ENCODE results near the gene AGAP1.
A peak's percentile ranks its signal among the peaks of the same experiment; 100 is the strongest.

AGAP1 gene

DNA sequence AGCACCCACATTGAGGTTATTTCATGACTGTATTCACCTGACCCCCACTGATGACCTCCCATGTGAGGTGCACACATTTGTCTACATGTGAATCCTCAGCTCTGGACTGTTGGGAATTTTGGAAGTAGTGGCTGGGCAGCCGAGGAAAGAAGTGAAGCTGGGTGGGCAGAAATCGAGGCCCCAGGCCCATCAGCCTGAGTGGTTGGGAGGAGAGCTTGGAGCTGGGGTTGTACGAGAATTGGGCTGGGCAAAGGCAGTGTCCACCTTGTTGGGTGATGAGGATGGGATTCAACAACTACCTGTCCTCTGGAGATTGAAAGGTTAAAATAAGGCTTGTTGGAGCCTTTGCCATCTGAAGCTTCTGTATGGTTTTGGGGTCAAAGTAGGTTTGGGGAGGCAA, 35.8 kb downstream of the AGAP1 start:
- Histone ChIP-seq H3K9me3 (ENCODE audit: control insufficient read depth in 2 of 2, low read length in 2 of 2) (no peaks in the 10 kb centered on the region), H3K36me3 (ENCODE audit: control insufficient read depth in 2 of 2, insufficient read depth in 2 of 2, low read length in 2 of 2) (no peaks in the 10 kb centered on the region), H3K4me1 (ENCODE audit: control insufficient read depth in 2 of 2, insufficient read depth in 2 of 2, low read length in 2 of 2) (peaks cover 3 to 12% of the 10 kb centered on the region in 2 donors)

DNA sequence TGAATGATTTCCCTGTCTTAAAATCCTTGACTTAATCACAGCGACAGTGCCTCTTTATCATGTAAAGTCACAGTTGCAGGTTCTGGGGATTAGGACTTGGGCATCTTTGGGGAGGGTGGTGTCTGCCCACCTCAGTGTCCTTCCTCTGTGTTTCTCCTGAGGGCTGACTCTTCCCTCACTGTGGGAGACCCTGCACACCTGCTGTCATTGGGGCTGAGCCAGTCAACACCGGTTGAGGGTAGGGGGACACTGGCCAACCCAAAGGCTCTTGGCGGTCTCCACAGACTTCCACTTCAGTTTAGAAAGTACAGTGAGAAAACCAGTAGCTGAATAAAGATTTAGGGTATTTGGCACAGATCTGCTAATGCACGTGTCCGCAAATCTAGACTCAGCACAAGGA, 36.9 kb downstream of the AGAP1 start:
- Histone ChIP-seq H3K36me3 (ENCODE audit: control insufficient read depth in 2 of 2, insufficient read depth in 2 of 2, low read length in 2 of 2) (no peaks in the 10 kb centered on the region), H3K27me3 (ENCODE audit: control insufficient read depth in 2 of 2, insufficient read depth in 2 of 2, low read length in 2 of 2) (no peaks in the 10 kb centered on the region), H3K9ac (ENCODE audit: low read depth in 1 of 2, low read length in 2 of 2) (no peak overlapping the region), H3K4me1 (ENCODE audit: control insufficient read depth in 2 of 2, insufficient read depth in 2 of 2, low read length in 2 of 2) (peaks cover 3 to 12% of the 10 kb centered on the region in 2 donors), H3K4me3 (ENCODE audit: low read length in 2 of 2) (no peak overlapping the region), H3K9me3 (ENCODE audit: control insufficient read depth in 2 of 2, low read length in 2 of 2) (no peaks in the 10 kb centered on the region), H3K27ac (ENCODE audit: low read depth in 2 of 2, low read length in 2 of 2) (no peak overlapping the region)

More for the DNA sequence above, 35.8 kb downstream of the AGAP1 start:
- Histone ChIP-seq H3K27me3 (ENCODE audit: control insufficient read depth in 2 of 2, insufficient read depth in 2 of 2, low read length in 2 of 2) (no peaks in the 10 kb centered on the region), H3K9ac (ENCODE audit: low read depth in 1 of 2, low read length in 2 of 2) (no peak overlapping the region), H3K27ac (ENCODE audit: low read depth in 2 of 2, low read length in 2 of 2) (no peak overlapping the region), H3K4me3 (ENCODE audit: low read length in 2 of 2) (no peak overlapping the region)

DNA sequence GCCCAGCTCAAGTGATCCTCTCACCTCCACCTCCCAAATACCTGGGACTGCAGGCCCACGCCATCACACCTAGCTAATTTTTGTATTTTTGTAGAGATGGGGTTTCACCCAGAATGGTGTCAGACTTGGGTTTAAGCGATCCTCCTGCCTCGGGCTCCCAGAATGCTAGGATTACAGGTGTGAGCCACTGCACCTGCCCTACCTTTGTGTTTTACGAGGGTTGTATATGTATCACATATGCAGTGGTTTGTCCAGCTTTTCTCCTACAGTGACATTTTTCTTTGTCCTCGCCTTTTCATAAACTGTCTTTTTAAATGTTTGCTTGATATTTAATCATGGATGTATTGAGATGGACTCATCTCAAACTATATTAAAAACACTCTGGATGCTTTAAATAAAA, 38.5 kb downstream of the AGAP1 start:
- no peaks in the 10 kb centered on the region for H3K27me3 ChIP-seq (ENCODE audit: control insufficient read depth in 2 of 2, insufficient read depth in 2 of 2, low read length in 2 of 2)
- peaks cover 3 to 12% of the 10 kb centered on the region in 2 donors for H3K4me1 ChIP-seq (ENCODE audit: control insufficient read depth in 2 of 2, insufficient read depth in 2 of 2, low read length in 2 of 2)

DNA sequence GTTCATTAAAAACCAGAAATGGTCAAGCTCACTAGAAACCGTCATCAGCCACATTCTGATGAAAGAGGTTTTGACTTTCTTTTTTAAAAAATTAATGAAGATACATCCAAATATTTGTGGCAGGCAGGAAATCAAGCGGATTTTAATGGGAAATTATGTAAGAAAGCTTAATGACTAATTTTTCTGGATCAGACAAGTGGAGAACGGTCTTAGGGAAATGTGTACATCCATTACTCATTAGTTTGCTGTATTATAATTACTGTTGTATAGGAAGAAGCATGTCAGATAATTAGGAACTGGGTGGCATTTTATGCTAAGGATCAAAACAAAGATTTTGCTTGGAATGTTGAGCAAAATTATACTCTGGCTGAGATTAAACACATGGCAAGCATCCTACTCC, 39.4 kb downstream of the AGAP1 start:
- Histone ChIP-seq H3K27me3 (ENCODE audit: control insufficient read depth in 2 of 2, insufficient read depth in 2 of 2, low read length in 2 of 2) (no peaks in the 10 kb centered on the region), H3K4me1 (ENCODE audit: control insufficient read depth in 2 of 2, insufficient read depth in 2 of 2, low read length in 2 of 2) (peaks cover 3 to 14% of the 10 kb centered on the region in 2 donors), H3K36me3 (ENCODE audit: control insufficient read depth in 2 of 2, insufficient read depth in 2 of 2, low read length in 2 of 2) (no peaks in the 10 kb centered on the region), H3K27ac (ENCODE audit: low read depth in 2 of 2, low read length in 2 of 2) (no peak overlapping the region), H3K4me3 (ENCODE audit: low read length in 2 of 2) (no peak overlapping the region), H3K9me3 (ENCODE audit: control insufficient read depth in 2 of 2, low read length in 2 of 2) (no peaks in the 10 kb centered on the region), H3K9ac (ENCODE audit: low read depth in 1 of 2, low read length in 2 of 2) (no peak overlapping the region)

More for the DNA sequence above, 38.5 kb downstream of the AGAP1 start:
- Histone ChIP-seq H3K4me3 (ENCODE audit: low read length in 2 of 2) (no peak overlapping the region), H3K9me3 (ENCODE audit: control insufficient read depth in 2 of 2, low read length in 2 of 2) (no peaks in the 10 kb centered on the region), H3K27ac (ENCODE audit: low read depth in 2 of 2, low read length in 2 of 2) (no peak overlapping the region), H3K9ac (ENCODE audit: low read depth in 1 of 2, low read length in 2 of 2) (no peak overlapping the region), H3K36me3 (ENCODE audit: control insufficient read depth in 2 of 2, insufficient read depth in 2 of 2, low read length in 2 of 2) (no peaks in the 10 kb centered on the region)

DNA sequence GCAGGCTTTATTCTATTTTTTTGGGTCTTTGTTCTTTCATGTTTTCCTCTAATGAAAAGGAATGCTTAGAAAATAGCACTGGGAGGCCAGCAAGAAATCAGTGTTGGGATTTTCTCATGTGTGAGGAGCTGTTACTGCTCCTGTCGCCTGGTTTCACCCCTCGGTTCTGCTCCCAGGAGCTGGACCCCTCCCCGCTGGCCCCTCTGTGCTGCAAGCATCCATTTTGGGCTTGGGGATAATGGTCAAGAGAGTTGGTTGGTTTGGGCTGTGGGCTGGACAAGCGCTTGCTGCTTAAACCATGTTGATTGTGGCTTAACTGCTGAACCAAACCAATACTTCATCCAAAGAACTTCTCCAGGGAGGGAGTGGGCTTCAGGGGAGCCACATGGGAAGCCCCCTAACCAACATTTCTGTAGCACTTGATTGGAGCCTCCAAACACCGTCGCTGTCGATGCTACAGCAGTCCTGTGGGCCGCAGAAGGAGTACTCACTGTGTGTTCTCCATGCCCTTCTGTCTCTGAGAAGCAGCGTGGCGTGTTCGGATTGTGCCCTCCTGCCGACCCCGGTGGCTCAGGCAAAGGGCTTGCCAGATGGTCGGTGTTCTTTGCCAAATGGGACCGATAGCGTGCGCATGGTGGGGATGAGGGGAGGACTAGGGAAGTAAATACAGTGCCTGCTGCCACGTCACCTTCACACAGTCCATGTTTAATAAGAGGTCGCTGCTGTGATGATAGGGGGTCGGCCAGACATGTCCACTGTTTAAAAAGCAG, 40.0 kb downstream of the AGAP1 start:
- no peaks in the 10 kb centered on the region for H3K36me3 ChIP-seq (ENCODE audit: control insufficient read depth in 2 of 2, insufficient read depth in 2 of 2, low read length in 2 of 2)
- H3K27me3 ChIP-seq (ENCODE audit: control insufficient read depth in 2 of 2, insufficient read depth in 2 of 2, low read length in 2 of 2): no peaks in the 10 kb centered on the region
- H3K9ac ChIP-seq (ENCODE audit: low read depth in 1 of 2, low read length in 2 of 2): no peak overlapping the region
- no peaks in the 10 kb centered on the region for H3K9me3 ChIP-seq (ENCODE audit: control insufficient read depth in 2 of 2, low read length in 2 of 2)
- H3K27ac ChIP-seq (ENCODE audit: low read depth in 2 of 2, low read length in 2 of 2): no peak overlapping the region
- H3K4me1 ChIP-seq (ENCODE audit: control insufficient read depth in 2 of 2, insufficient read depth in 2 of 2, low read length in 2 of 2): peaks cover 6 to 18% of the 10 kb centered on the region in 2 donors
- no peak overlapping the region for H3K4me3 ChIP-seq (ENCODE audit: low read length in 2 of 2)

DNA sequence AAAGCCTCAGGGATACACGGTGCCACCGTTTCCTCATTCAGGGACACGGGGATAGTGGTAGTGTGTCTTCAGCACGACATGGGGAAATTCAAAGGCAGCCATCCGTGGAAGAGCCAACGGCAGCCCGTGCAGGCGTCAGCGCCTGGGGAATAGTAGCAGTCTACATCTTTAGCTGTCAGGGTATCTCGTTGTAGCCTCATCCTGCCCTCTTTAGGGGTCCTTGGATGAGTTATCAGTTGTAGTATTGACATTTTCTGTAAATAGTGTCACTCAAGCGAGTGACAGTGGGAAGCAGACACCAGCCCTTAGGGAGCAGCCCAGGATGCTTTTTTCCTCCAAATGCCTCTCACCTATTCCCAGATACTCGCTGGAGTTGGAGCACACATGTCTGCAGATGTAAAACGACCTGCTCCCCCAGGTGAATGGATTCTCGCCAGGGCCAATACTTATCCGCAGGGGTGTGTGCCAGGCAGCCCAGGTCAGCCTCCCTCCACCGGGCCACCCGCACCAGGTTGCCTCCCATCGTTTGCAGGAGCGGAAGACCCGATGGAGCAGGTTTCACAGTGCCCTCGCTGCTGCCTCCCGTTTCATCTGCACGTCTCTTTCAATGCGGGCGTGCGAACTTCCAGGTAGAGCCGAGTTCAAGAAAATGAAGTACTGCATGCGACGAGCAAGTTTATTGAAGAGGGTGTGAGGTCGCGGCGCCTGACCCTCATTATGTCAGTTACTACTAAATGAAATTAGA, 41.0 kb downstream of the AGAP1 start:
- Histone ChIP-seq H3K27me3 (ENCODE audit: control insufficient read depth in 2 of 2, insufficient read depth in 2 of 2, low read length in 2 of 2) (no peaks in the 10 kb centered on the region), H3K36me3 (ENCODE audit: control insufficient read depth in 2 of 2, insufficient read depth in 2 of 2, low read length in 2 of 2) (no peaks in the 10 kb centered on the region), H3K9ac (ENCODE audit: low read depth in 1 of 2, low read length in 2 of 2) (no peak overlapping the region), H3K4me3 (ENCODE audit: low read length in 2 of 2) (no peak overlapping the region), H3K4me1 (ENCODE audit: control insufficient read depth in 2 of 2, insufficient read depth in 2 of 2, low read length in 2 of 2) (peaks cover 14 to 18% of the 10 kb centered on the region in 2 donors), H3K27ac (ENCODE audit: low read depth in 2 of 2, low read length in 2 of 2) (no peak overlapping the region), H3K9me3 (ENCODE audit: control insufficient read depth in 2 of 2, low read length in 2 of 2) (no peaks in the 10 kb centered on the region)

DNA sequence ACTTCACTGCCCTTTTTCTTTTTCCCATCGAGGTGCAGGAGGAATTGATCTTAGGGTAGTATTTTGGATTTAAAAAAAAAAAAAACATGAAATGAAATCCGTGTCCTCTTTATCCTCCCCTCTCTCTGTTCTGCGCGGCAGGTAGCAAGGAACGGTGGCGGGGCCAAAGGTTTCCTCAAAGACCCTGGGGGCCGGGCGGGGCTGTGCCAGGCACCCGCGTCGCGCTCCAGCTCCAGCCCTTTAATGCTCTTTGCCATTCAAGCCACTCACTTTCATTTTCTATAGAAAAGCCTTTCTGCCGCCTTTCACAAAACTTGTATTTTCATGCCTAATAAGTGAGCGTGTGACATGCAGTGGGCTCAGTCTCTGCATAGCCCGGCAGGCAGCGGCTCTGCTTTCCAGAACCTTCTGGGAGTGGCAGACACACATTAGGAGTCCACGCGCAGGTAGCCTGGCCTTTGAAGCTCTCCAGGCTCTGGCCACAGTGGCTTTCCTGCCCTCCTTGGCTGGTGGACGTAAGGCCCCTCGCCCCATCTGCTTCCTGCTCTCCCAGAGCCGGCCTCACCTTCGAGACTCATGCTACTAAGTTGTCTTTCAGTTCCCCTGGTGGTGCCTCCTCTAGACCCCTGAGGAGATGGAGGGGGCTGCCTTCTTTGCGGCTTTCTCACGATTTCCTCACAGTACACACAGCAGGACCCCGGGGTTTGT, 41.7 kb downstream of the AGAP1 start:
- Histone ChIP-seq H3K27ac (ENCODE audit: low read depth in 2 of 2, low read length in 2 of 2) (no peak overlapping the region), H3K27me3 (ENCODE audit: control insufficient read depth in 2 of 2, insufficient read depth in 2 of 2, low read length in 2 of 2) (no peaks in the 10 kb centered on the region), H3K9ac (ENCODE audit: low read depth in 1 of 2, low read length in 2 of 2) (peak overlapping the region in 1 of 2 donors; percentile 34), H3K4me3 (ENCODE audit: low read length in 2 of 2) (no peak overlapping the region), H3K9me3 (ENCODE audit: control insufficient read depth in 2 of 2, low read length in 2 of 2) (no peaks in the 10 kb centered on the region), H3K36me3 (ENCODE audit: control insufficient read depth in 2 of 2, insufficient read depth in 2 of 2, low read length in 2 of 2) (no peaks in the 10 kb centered on the region), H3K4me1 (ENCODE audit: control insufficient read depth in 2 of 2, insufficient read depth in 2 of 2, low read length in 2 of 2) (peaks cover 15 to 20% of the 10 kb centered on the region in 2 donors)

DNA sequence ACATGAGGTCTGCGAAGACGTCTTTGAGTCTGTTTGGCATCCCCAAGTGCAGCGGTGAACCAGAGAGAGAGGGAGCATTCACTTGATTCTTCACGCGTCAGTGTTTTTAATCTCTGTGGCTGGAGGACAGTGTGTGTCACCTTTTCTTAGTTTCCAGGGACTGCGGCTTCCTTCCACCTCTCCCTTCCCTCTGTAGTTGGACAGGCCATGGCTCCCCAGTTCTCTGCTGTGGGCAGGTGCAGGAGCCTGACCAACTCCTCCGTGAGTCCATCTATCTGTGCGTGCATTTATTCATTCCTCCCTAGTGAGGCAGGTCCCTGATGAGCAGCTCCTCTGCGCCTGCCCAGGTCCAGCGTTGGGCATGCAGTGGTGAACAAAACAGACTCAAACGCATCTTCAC, 42.9 kb downstream of the AGAP1 start:
- H3K27me3 ChIP-seq (ENCODE audit: control insufficient read depth in 2 of 2, insufficient read depth in 2 of 2, low read length in 2 of 2): no peaks in the 10 kb centered on the region
- H3K27ac ChIP-seq (ENCODE audit: low read depth in 2 of 2, low read length in 2 of 2): no peak overlapping the region
- no peak overlapping the region for H3K4me3 ChIP-seq (ENCODE audit: low read length in 2 of 2)
- no peaks in the 10 kb centered on the region for H3K36me3 ChIP-seq (ENCODE audit: control insufficient read depth in 2 of 2, insufficient read depth in 2 of 2, low read length in 2 of 2)
- no peaks in the 10 kb centered on the region for H3K9me3 ChIP-seq (ENCODE audit: control insufficient read depth in 2 of 2, low read length in 2 of 2)
- H3K9ac ChIP-seq (ENCODE audit: low read depth in 1 of 2, low read length in 2 of 2): no peak overlapping the region
- H3K4me1 ChIP-seq (ENCODE audit: control insufficient read depth in 2 of 2, insufficient read depth in 2 of 2, low read length in 2 of 2): peaks cover 15 to 23% of the 10 kb centered on the region in 2 donors

DNA sequence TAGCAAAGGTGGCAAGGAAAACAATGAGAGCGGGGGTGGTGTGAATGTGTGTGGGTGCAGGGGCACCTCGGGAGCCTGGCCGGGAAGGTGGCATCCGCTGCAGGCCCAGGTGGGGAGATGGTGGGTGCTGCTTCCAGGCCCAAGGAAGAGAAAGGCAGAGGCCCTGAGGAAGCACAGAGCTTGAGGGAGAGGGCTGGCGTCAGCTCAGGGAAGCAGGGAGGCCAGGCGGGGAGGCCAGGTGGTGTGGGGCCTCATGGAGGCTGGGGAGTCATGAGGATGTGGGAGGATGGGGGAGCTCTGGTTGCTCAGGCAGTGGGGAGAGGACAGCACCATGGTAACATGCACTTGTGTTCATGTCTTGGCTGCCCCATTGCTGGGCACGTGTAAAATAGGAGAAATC, 43.3 kb downstream of the AGAP1 start:
- peaks cover 17 to 23% of the 10 kb centered on the region in 2 donors for H3K4me1 ChIP-seq (ENCODE audit: control insufficient read depth in 2 of 2, insufficient read depth in 2 of 2, low read length in 2 of 2)
- no peaks in the 10 kb centered on the region for H3K9me3 ChIP-seq (ENCODE audit: control insufficient read depth in 2 of 2, low read length in 2 of 2)
- H3K27ac ChIP-seq (ENCODE audit: low read depth in 2 of 2, low read length in 2 of 2): no peak overlapping the region
- no peaks in the 10 kb centered on the region for H3K36me3 ChIP-seq (ENCODE audit: control insufficient read depth in 2 of 2, insufficient read depth in 2 of 2, low read length in 2 of 2)
- H3K27me3 ChIP-seq (ENCODE audit: control insufficient read depth in 2 of 2, insufficient read depth in 2 of 2, low read length in 2 of 2): no peaks in the 10 kb centered on the region
- no peak overlapping the region for H3K4me3 ChIP-seq (ENCODE audit: low read length in 2 of 2)
- H3K9ac ChIP-seq (ENCODE audit: low read depth in 1 of 2, low read length in 2 of 2): no peak overlapping the region

DNA sequence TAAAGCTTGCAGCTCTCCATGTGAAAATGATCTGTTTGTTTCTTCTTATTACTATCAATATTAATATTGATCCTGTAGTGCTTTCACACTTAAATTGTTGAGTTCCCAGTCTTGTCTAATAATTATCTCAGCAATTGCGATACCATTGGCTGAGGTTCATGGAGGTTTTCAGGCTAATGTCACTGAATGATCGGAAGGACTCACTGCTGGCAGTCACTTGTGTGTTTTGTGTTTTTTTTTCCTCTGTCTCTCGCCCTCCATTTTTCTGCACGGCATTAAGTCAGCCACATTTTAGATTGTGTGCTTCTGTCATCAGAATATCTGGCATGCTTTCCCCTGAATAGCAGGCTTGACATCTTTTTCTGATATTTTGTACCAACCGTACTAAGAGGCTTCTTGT, 43.7 kb downstream of the AGAP1 start:
- H3K9ac ChIP-seq (ENCODE audit: low read depth in 1 of 2, low read length in 2 of 2): no peak overlapping the region
- H3K27me3 ChIP-seq (ENCODE audit: control insufficient read depth in 2 of 2, insufficient read depth in 2 of 2, low read length in 2 of 2): no peaks in the 10 kb centered on the region
- no peak overlapping the region for H3K27ac ChIP-seq (ENCODE audit: low read depth in 2 of 2, low read length in 2 of 2)
- no peak overlapping the region for H3K4me3 ChIP-seq (ENCODE audit: low read length in 2 of 2)
- no peaks in the 10 kb centered on the region for H3K9me3 ChIP-seq (ENCODE audit: control insufficient read depth in 2 of 2, low read length in 2 of 2)
- peaks cover 21 to 24% of the 10 kb centered on the region in 2 donors for H3K4me1 ChIP-seq (ENCODE audit: control insufficient read depth in 2 of 2, insufficient read depth in 2 of 2, low read length in 2 of 2)
- H3K36me3 ChIP-seq (ENCODE audit: control insufficient read depth in 2 of 2, insufficient read depth in 2 of 2, low read length in 2 of 2): no peaks in the 10 kb centered on the region

Measured in mucosa of rectum (tissue), 2 donors.